GM10248 (cell line): ENCODE data around the gene PTPN4.

Experiments used
- CTCF ChIA-PET: fragments of 300-600 bp; sonication (Branson Sonifier 250); formaldehyde crosslinking; extraction: SDS; loops from one replicate; lab custom pipeline; 2021; ENCODE audit warnings: antibody characterized with exemption; lab: Yijun Ruan, JAX
- POLR2A ChIA-PET: fragments of 350-650 bp; sonication (Branson Sonifier 250); formaldehyde crosslinking; extraction: SDS; loops from one replicate; lab custom pipeline; 2020; ENCODE audit warnings: antibody characterized with exemption; lab: Yijun Ruan, JAX
- DNase-seq: peaks from one replicate; pipeline ENCODE4 v3.0.0; 2012; ENCODE audit errors: extremely low spot score
- TF ChIP-seq, protein P1 (sequence below): IDR thresholded peaks from 2 replicates; pipeline ENCODE4 v1.5.1; 2012; ENCODE audit warnings: mild to moderate bottlenecking, low read depth; ENCODE audit errors: extremely low read depth, missing control alignments, control extremely low read depth

The PTPN4 gene

GRCh38 chr2:119730671-119731177 is 29.0 kb upstream of the PTPN4 start:
- POLR2A ChIA-PET: no interaction called here
- TF ChIP-seq, protein P1, sequence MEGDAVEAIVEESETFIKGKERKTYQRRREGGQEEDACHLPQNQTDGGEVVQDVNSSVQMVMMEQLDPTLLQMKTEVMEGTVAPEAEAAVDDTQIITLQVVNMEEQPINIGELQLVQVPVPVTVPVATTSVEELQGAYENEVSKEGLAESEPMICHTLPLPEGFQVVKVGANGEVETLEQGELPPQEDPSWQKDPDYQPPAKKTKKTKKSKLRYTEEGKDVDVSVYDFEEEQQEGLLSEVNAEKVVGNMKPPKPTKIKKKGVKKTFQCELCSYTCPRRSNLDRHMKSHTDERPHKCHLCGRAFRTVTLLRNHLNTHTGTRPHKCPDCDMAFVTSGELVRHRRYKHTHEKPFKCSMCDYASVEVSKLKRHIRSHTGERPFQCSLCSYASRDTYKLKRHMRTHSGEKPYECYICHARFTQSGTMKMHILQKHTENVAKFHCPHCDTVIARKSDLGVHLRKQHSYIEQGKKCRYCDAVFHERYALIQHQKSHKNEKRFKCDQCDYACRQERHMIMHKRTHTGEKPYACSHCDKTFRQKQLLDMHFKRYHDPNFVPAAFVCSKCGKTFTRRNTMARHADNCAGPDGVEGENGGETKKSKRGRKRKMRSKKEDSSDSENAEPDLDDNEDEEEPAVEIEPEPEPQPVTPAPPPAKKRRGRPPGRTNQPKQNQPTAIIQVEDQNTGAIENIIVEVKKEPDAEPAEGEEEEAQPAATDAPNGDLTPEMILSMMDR: no peak
- no peak for DNase-seq
- CTCF ChIA-PET: interaction anchor here (1.1 to 1.7 kb wide), 2 partner anchors 11 to 70 kb away, joined by 3 read pairs; no protein-coding TSS in a partner anchor

DNA sequence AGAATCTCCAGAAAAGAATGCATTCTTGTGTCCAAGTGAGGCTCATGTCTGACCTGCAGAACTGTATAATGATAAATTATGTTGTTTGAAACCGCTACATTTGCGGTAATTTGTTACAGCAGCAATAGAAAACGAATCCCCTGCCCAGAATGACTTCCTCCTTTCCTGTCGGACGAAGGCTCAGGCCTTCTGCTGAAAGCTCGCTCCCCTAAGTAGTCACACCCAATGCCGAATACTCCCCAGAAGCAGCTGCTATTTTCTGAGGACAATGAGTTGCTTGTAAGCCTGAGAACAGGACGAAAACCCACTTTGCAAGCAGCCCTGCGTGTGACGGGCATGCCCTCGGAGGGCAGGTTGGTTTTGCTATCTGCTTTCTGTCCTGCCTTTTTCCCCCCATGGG is 27.7 kb upstream of the PTPN4 start:
- ChIA-PET POLR2A (no interaction called here), CTCF (interaction anchor here (1.7 kb wide), 1 partner anchor 71 kb away, joined by 3 read pairs; no protein-coding TSS in a partner anchor)
- DNase-seq: no peak
- TF ChIP-seq, protein P1: no peak

DNA sequence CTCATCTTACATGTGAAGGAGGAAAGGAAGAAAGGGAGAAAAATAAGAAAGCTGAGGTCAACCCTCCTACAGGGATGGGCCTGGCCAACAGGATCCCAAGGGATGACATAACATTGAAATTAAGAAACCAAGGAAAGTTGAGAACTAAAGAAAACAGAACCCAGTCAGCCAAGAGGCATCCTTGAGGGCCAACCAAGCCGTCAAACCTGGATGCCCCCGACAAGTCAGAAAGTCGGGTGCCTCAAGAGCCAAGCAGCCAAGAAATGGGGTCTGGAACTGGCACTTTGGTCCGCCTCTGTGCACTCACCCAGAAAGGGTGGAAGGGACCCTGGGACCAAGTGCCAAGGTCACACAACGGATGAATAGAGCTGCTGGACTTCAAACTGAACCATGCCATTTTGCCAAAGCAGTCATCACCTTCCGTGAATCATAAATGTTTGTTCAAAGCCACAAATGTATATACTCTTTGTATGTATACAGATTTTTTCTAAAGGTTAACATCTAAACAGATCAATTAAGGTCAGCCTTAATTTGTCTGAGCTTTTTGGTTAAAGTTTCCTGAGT is 27.0 kb upstream of the PTPN4 start:
- TF ChIP-seq, protein P1: no peak
- CTCF ChIA-PET: interaction anchor here (0.9 kb wide), 1 partner anchor 21 kb away, joined by 3 read pairs; no protein-coding TSS in a partner anchor
- POLR2A ChIA-PET: no interaction called here
- no peak for DNase-seq

DNA sequence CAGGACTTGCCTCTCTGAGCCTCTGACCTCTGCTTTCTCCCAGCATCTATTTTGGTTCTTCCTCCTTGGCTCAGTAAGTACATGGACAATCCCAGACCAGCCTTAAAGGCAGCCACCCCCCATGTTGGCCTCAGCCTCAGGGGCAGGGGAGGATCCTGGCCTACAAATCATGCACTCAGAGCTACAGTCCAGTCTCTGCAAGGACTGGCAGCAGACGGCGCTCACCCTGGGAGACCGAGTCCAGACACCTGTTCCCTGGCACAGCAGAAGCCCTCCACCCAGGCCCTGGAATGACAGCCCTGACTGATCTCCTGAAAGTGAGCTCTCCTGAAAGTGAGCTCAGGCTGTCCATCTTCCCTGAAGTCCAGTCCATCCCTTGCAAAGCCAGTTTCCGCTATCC is 25.7 kb upstream of the PTPN4 start:
- DNase-seq: no peak
- POLR2A ChIA-PET: no interaction called here
- TF ChIP-seq, protein P1: no peak
- CTCF ChIA-PET: interaction anchor here (1.6 kb wide), 1 partner anchor 19 kb away, joined by 3 read pairs; no protein-coding TSS in a partner anchor

DNA sequence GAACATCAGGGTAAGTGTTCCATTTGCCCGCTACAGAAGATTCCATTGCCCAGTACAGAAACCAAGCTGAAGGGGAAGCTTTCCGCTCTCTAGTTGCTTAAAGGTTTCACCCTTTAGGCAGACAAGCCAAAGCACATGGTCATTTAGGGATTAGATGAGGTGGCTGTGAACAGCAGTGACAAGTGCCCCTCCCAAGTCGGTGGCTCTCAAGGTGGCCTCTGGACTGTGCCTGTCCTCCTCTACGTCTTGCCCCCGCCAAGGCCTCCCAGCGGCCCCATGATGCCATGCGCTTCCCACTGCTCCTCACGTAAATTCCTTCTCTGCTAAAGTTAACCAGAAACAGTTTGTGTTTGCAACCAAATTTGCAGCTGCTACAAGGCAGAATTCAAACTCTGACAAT is 24.2 kb upstream of the PTPN4 start:
- TF ChIP-seq, protein P1: no peak
- POLR2A ChIA-PET: no interaction called here
- no peak for DNase-seq
- CTCF ChIA-PET: interaction anchor here (0.8 to 2.7 kb wide), 2 partner anchors 17 to 440 kb away, joined by 3 to 6 read pairs; no protein-coding TSS in a partner anchor

DNA sequence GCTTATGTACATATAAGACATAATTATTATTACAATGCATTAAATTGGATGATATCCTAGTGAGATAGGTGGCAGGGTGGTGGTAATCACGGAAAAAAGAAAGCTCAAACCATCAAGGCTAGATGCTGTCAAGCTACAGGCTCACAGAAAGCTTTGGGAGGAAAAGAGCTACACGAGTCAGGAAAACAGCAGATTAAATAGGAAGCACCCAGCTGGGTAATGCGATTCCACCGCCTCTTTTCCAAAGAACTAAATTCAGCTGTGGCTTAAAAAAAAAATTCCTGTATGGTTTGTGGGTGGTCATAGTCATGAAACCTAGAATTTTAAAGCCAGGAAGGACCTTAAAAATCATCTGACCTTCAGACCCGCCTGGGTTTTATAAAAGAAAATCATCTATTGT is 23.7 kb upstream of the PTPN4 start:
- TF ChIP-seq, protein P1: no peak
- POLR2A ChIA-PET: no interaction called here
- CTCF ChIA-PET: interaction anchor here (0.8 to 2.7 kb wide), 2 partner anchors 17 to 439 kb away, joined by 3 to 6 read pairs; no protein-coding TSS in a partner anchor
- DNase-seq: no peak
